PC-9 (cell line): ENCODE data around the gene ZNF462. TPM values are rescaled to one million over a fixed set of nuclear protein-coding genes. Genes with fewer than 3 reads are reported as not detected.

ENCODE experiments used
- BruUV-seq: library from RNA; stranded (reverse); fragments of 400-500 nt; replicated peaks from 2 replicates; lab custom pipeline; 2021; lab: Mats Ljungman, UMichigan
- CTCF ChIA-PET: fragments of 300-600 bp; sonication (Branson Sonifier 250); formaldehyde crosslinking; loops from one replicate; lab custom pipeline; 2022; ENCODE audit warnings: antibody characterized with exemption; lab: Charles Lee
- POLR2A ChIA-PET: fragments of 300-600 bp; sonication (Branson Sonifier 250); formaldehyde crosslinking; loops from one replicate; lab custom pipeline; 2022; ENCODE audit warnings: antibody characterized with exemption; ENCODE audit not compliant: unreplicated experiment; lab: Charles Lee
- DNase-seq, 2 experiments: peaks; one replicate each; pipeline versions ENCODE4 v3.0.0 to v3.0.0-alpha.2; 2015 to 2022; ENCODE audit warnings: mixed read lengths in 1 of 2
- H2AFZ ChIP-seq: fragments of 200-600 bp; sonication (generic); 2 replicates; pipeline ENCODE4 v1.8.1; 2017; ENCODE audit warnings: antibody characterized with exemption
- H3F3A ChIP-seq: fragments of 200-600 bp; sonication (generic); 2 replicates; pipeline ENCODE4 v1.8.1; 2017; ENCODE audit warnings: antibody characterized with exemption, mild to moderate bottlenecking, low read depth; ENCODE audit not compliant: insufficient read depth
- H3K27ac ChIP-seq: fragments of 200-600 bp; sonication (generic); 2 replicates; pipeline ENCODE4 v1.6.1; 2016; ENCODE audit warnings: mixed run types
- H3K27me3 ChIP-seq: fragments of 200-600 bp; sonication (generic); 2 replicates; pipeline ENCODE4 v1.6.1; 2016; ENCODE audit warnings: low read depth, mixed run types; ENCODE audit not compliant: insufficient read depth
- H3K36me3 ChIP-seq: fragments of 200-600 bp; sonication (generic); 2 replicates; pipeline ENCODE4 v1.6.1; 2016; ENCODE audit warnings: low read depth, mixed run types
- H3K4me1 ChIP-seq: fragments of 200-600 bp; sonication (generic); replicated peaks from 2 replicates; pipeline ENCODE4 v1.6.1; 2016; ENCODE audit warnings: mixed run types; ENCODE audit not compliant: insufficient read depth
- H3K4me2 ChIP-seq: fragments of 200-600 bp; sonication (generic); 2 replicates; pipeline ENCODE4 v1.6.1; 2017; ENCODE audit warnings: mixed run types
- H3K4me3 ChIP-seq: fragments of 200-600 bp; sonication (generic); 2 replicates; pipeline ENCODE4 v1.6.1; 2016; ENCODE audit warnings: mixed run types
- H3K79me2 ChIP-seq: fragments of 200-600 bp; sonication (generic); 2 replicates; pipeline ENCODE4 v1.6.1; 2017; ENCODE audit warnings: low read depth, mixed run types
- H3K9me2 ChIP-seq: fragments of 200-600 bp; sonication (generic); 2 replicates; pipeline ENCODE4 v1.8.1; 2017; ENCODE audit warnings: mild to moderate bottlenecking; ENCODE audit not compliant: insufficient read depth
- H3K9me3 ChIP-seq: fragments of 200-600 bp; sonication (generic); 2 replicates; pipeline ENCODE4 v1.8.1; 2016; ENCODE audit warnings: low read depth; ENCODE audit not compliant: insufficient read depth
- H4K20me1 ChIP-seq: fragments of 200-600 bp; sonication (generic); 2 replicates; pipeline ENCODE4 v1.8.1; 2017; ENCODE audit not compliant: insufficient read depth
- EZH2 ChIP-seq: fragments of 200-600 bp; sonication (generic); IDR thresholded peaks from 2 replicates; pipeline ENCODE4 v1.8.0; 2017; ENCODE audit warnings: antibody characterized with exemption, low read depth
- intact Hi-C: fragments of 100-400 bp; cut with micrococcal nuclease; formaldehyde crosslinking; loops from one replicate; pipeline ENCODE4 v1.10.0; 2022; ENCODE audit not compliant: unreplicated experiment
- total RNA-seq: library from RNA; stranded (reverse); gene quantifications from 2 replicates; pipeline ENCODE4 v1.2.3, GENCODE V29; 2021
- TF ChIP-seq, protein P1 (sequence below): fragments of 200-600 bp; sonication (generic); conservative IDR thresholded peaks from 2 replicates; pipeline ENCODE4 v1.6.1; 2017; ENCODE audit warnings: mixed run types, antibody characterized with exemption, mild to moderate bottlenecking, moderate library complexity

Gene ZNF462
- total RNA-seq, 1 experiment from 2014 or later: 4.8 TPM

DNA sequence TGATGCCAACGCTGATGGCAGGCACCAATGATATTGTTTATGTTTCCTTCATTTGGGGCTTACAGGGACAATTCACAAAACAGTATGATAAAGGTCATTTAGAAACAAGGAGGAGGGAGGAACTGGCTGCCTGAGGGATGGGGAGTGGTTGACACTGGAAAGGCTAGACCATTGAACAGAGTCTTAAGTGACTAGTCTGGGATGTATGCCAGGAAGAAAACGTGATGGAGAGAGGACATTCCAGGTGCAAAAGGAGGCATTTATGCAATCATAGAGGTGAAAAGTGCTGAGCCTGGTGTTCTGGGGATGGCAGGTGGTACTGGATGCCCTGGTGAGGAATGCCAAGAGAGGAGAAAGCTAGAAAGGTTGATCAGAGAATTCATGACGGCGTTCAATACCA is 153.4 kb downstream of the ZNF462 start:
- Histone ChIP-seq H3K4me1 (no peaks in the 10 kb centered on the region), H4K20me1 (0 out of 2 replicates have a peak, but pooled peaks cover under 1% of the 10 kb centered on the region), H3K79me2 (no peaks in the 10 kb centered on the region), H3K9me3 (no peaks in the 10 kb centered on the region), H3K36me3 (no peaks in the 10 kb centered on the region), H3K4me2 (no peak overlapping the region), H3K27me3 (no peaks in the 10 kb centered on the region), H3K27ac (no peak overlapping the region), H3K9me2 (no peaks in the 10 kb centered on the region), H3K4me3 (no peak overlapping the region), H3F3A (no peaks in the 10 kb centered on the region), H2AFZ (no peak overlapping the region)
- intact Hi-C loops: no loop called here
- ChIA-PET POLR2A (no interaction called here), CTCF (no interaction called here)
- no TSS peak for BruUV-seq
- no peak for DNase-seq
- TF ChIP-seq, protein P1, sequence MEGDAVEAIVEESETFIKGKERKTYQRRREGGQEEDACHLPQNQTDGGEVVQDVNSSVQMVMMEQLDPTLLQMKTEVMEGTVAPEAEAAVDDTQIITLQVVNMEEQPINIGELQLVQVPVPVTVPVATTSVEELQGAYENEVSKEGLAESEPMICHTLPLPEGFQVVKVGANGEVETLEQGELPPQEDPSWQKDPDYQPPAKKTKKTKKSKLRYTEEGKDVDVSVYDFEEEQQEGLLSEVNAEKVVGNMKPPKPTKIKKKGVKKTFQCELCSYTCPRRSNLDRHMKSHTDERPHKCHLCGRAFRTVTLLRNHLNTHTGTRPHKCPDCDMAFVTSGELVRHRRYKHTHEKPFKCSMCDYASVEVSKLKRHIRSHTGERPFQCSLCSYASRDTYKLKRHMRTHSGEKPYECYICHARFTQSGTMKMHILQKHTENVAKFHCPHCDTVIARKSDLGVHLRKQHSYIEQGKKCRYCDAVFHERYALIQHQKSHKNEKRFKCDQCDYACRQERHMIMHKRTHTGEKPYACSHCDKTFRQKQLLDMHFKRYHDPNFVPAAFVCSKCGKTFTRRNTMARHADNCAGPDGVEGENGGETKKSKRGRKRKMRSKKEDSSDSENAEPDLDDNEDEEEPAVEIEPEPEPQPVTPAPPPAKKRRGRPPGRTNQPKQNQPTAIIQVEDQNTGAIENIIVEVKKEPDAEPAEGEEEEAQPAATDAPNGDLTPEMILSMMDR: no peak
- TF ChIP-seq EZH2: no peak

DNA sequence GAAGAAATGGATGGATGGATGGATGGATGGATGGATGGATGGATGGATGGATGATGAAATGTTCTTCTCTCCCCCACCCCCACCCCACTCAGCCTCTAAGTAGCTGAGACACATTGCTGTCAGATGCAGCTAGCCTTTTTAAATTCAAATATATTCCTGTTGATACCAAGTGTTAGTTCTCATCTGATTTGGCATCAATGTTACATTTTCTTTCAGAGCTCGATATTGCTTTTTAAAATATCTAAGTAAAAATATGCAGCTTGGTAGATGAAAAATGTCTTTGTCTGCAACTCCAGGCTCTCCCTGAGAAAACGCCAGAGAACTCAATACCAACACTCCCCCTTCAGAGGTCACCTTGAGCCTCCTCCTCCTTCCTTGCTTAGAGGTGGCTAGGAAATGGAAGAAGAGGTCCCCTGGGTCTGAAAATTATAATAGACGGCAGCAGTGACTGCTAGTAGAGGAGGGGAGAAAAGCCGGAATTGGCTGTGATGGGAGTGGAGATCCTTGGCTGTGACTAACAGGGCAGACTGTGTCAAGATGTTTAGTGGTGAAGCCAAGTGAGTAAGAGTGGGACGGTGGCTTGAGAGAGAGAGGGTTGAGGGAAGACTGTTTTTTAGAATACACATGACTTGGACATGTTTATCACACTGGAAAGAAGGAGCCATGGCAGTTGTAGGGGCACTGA is 156.0 kb downstream of the ZNF462 start:
- no peaks in the 10 kb centered on the region for H3K9me3 ChIP-seq
- no peaks in the 10 kb centered on the region for H3K36me3 ChIP-seq
- H3K4me3 ChIP-seq: no peak overlapping the region
- no peak for DNase-seq
- H3K4me2 ChIP-seq: no peak overlapping the region
- intact Hi-C loops: no loop called here
- no peaks in the 10 kb centered on the region for H3K79me2 ChIP-seq
- H4K20me1 ChIP-seq: no peaks in the 10 kb centered on the region
- no peaks in the 10 kb centered on the region for H3K9me2 ChIP-seq
- no TSS peak for BruUV-seq
- no peak for TF ChIP-seq EZH2
- TF ChIP-seq, protein P1: no peak
- ChIA-PET CTCF (no interaction called here), POLR2A (no interaction called here)
- no peaks in the 10 kb centered on the region for H3K27me3 ChIP-seq
- no peaks in the 10 kb centered on the region for H3K4me1 ChIP-seq
- H3K27ac ChIP-seq: no peak overlapping the region
- H2AFZ ChIP-seq: no peak overlapping the region
- no peaks in the 10 kb centered on the region for H3F3A ChIP-seq

DNA sequence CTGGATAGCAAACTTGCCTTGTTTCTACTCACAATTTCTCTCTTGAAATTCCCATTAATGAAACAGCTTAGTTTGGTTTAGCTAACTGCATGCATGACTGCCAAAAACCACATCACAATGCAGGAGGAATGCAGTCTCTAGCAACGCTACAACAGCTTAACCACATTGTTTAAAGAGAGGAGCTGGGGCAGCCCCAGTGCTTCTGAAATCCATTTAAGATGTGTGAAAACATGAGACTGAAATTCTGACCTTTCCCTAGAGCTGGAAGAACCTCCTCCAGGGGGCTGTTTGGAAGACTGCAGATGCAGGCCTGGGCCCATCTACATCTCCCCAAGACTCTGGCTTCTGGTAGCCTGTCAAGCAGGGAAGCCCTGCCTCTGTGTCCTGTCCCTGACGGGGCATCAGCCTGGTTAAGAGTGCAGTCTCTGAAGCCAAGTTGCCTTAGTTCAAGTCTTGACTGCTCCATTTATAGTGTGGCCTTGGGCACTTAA is 157.1 kb downstream of the ZNF462 start:
- H4K20me1 ChIP-seq: no peaks in the 10 kb centered on the region
- H3K9me2 ChIP-seq: no peaks in the 10 kb centered on the region
- no peaks in the 10 kb centered on the region for H3K4me1 ChIP-seq
- no peak overlapping the region for H3K4me3 ChIP-seq
- no peaks in the 10 kb centered on the region for H3K36me3 ChIP-seq
- peak; percentile 14 to 37 for DNase-seq
- ChIA-PET POLR2A (interaction anchor here (0.6 kb wide), 1 partner anchor 220 kb away, joined by 3 read pairs; no protein-coding TSS in a partner anchor), CTCF (no interaction called here)
- no peak overlapping the region for H2AFZ ChIP-seq
- no peaks in the 10 kb centered on the region for H3K79me2 ChIP-seq
- TF ChIP-seq, protein P1: no peak
- TF ChIP-seq EZH2: no peak
- no peaks in the 10 kb centered on the region for H3K9me3 ChIP-seq
- no peaks in the 10 kb centered on the region for H3F3A ChIP-seq
- no peaks in the 10 kb centered on the region for H3K27me3 ChIP-seq
- intact Hi-C loops: no loop called here
- H3K27ac ChIP-seq: no peak overlapping the region
- H3K4me2 ChIP-seq: no peak overlapping the region
- no TSS peak for BruUV-seq
